Osteocyte (in vitro differentiated cells): ENCODE measurements around the gene SPOUT1. TPM values are rescaled to one million over a fixed set of nuclear protein-coding genes. Genes with fewer than 3 reads are reported as not detected.

Experiments used
- DNase-seq: peaks from one replicate; pipeline ENCODE4 v3.0.0; 2021; ENCODE audit warnings: mixed read lengths; ENCODE audit not compliant: unreplicated experiment; ENCODE audit errors: extremely low spot score
- H3K27ac Mint-ChIP-seq: one replicate; pipeline ENCODE4 v1.8.0; 2021; ENCODE audit warnings: mild to moderate bottlenecking, mixed read lengths; ENCODE audit not compliant: unreplicated experiment
- H3K27me3 Mint-ChIP-seq: one replicate; pipeline ENCODE4 v1.8.0; 2021; ENCODE audit warnings: mixed read lengths; ENCODE audit not compliant: unreplicated experiment
- H3K36me3 Mint-ChIP-seq: one replicate; pipeline ENCODE4 v1.8.0; 2021; ENCODE audit warnings: mixed read lengths; ENCODE audit not compliant: unreplicated experiment
- H3K4me1 Mint-ChIP-seq: one replicate; pipeline ENCODE4 v1.8.0; 2021; ENCODE audit warnings: mixed read lengths; ENCODE audit not compliant: unreplicated experiment
- H3K4me3 Mint-ChIP-seq: one replicate; pipeline ENCODE4 v1.8.0; 2021; ENCODE audit warnings: mild to moderate bottlenecking, moderate library complexity, mixed read lengths; ENCODE audit not compliant: unreplicated experiment
- H3K9me3 Mint-ChIP-seq: one replicate; pipeline ENCODE4 v1.8.0; 2021; ENCODE audit warnings: mixed read lengths; ENCODE audit not compliant: unreplicated experiment
- total RNA-seq: library from RNA; stranded (reverse); gene quantifications from 2 replicates; pipeline ENCODE4 v1.2.1, GENCODE V29; 2021
- TF ChIP-seq, protein P1 (sequence below): fragments of 200-600 bp; sonication (generic); IDR thresholded peaks from 2 replicates; pipeline ENCODE4 v1.5.0; 2021; ENCODE audit warnings: antibody characterized with exemption, mild to moderate bottlenecking, moderate library complexity

SPOUT1 gene
- total RNA-seq, 1 donor from 2014 or later = 34.8 TPM

DNA sequence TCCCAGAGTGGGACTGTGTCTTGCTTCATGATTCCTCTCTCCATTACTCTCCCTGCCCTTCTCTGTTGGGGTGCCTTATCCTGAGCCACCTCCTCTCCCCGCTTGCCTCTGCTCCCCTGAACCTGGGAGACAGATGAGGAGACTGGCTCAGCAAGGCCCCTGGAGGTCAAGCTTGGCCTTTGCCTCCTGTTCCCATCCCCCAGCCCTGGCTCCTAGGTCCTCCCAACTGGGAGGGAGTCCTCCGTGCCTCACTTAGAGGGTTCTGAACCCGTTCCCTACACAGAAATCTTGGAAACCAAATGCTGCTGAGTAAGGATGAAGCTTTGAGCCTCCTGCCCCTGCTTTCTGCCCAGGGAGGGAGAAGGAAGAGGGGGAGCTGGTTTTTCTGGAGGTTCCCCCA, 21.1 kb downstream of the SPOUT1 start:
- H3K36me3 Mint-ChIP-seq = peaks cover 16% of the 10 kb centered on the region
- no peak overlapping the region for H3K4me3 Mint-ChIP-seq

DNA sequence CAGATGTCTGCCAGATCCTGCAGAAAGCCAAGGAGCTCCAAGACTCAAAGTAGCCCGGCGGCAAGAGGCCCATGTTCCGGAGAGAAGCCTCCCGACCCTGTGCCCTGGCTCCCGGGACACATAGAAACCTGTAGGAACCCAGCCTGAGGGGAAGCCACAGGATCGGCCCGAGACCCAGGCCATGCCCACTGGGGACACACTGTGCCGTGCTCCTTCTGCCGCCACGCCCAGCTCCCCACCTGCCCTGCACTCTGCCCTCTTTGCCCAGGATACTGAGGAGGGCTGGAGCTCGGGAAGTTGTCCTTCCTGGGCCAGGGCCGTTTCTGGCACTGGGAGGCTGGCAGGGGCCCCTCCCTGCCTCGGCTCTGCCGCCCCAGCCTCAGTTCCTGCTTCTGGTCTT, 21.8 kb downstream of the SPOUT1 start:
- TF ChIP-seq, protein P1, sequence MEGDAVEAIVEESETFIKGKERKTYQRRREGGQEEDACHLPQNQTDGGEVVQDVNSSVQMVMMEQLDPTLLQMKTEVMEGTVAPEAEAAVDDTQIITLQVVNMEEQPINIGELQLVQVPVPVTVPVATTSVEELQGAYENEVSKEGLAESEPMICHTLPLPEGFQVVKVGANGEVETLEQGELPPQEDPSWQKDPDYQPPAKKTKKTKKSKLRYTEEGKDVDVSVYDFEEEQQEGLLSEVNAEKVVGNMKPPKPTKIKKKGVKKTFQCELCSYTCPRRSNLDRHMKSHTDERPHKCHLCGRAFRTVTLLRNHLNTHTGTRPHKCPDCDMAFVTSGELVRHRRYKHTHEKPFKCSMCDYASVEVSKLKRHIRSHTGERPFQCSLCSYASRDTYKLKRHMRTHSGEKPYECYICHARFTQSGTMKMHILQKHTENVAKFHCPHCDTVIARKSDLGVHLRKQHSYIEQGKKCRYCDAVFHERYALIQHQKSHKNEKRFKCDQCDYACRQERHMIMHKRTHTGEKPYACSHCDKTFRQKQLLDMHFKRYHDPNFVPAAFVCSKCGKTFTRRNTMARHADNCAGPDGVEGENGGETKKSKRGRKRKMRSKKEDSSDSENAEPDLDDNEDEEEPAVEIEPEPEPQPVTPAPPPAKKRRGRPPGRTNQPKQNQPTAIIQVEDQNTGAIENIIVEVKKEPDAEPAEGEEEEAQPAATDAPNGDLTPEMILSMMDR = no peak
- H3K27me3 Mint-ChIP-seq = no peaks in the 10 kb centered on the region
- no peak overlapping the region for H3K27ac Mint-ChIP-seq
- H3K4me3 Mint-ChIP-seq = no peak overlapping the region
- DNase-seq = no peak
- peaks cover 21% of the 10 kb centered on the region for H3K36me3 Mint-ChIP-seq
- no peaks in the 10 kb centered on the region for H3K9me3 Mint-ChIP-seq
- no peaks in the 10 kb centered on the region for H3K4me1 Mint-ChIP-seq

More for the DNA sequence above, 21.1 kb downstream of the SPOUT1 start:
- Mint-ChIP-seq H3K4me1 (no peaks in the 10 kb centered on the region), H3K9me3 (no peaks in the 10 kb centered on the region), H3K27ac (no peak overlapping the region), H3K27me3 (no peaks in the 10 kb centered on the region)
- TF ChIP-seq, protein P1 = no peak
- DNase-seq = no peak

DNA sequence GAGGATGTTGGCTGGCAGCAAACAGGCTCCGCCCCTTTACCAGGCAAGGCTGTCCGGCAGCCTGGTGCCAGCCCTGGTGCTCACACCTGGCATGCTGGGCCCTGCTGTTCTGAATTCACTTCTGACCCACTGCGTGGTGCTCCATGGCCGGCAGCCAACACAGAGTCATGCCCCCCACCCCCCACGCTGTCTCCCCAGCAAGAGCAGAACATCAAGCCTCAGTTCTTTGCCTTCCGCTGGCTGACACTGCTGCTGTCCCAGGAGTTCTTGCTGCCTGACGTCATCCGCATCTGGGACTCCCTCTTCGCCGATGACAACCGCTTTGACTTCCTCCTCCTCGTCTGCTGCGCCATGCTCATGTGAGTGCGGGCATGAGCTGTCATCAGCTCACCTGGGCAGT, 23.9 kb downstream of the SPOUT1 start:
- H3K4me1 Mint-ChIP-seq = no peaks in the 10 kb centered on the region
- no peaks in the 10 kb centered on the region for H3K9me3 Mint-ChIP-seq
- H3K27ac Mint-ChIP-seq = no peak overlapping the region
- H3K27me3 Mint-ChIP-seq = no peaks in the 10 kb centered on the region
- no peak overlapping the region for H3K4me3 Mint-ChIP-seq
- H3K36me3 Mint-ChIP-seq = peaks cover 33% of the 10 kb centered on the region
- no peak for DNase-seq
- TF ChIP-seq, protein P1 = no peak

DNA sequence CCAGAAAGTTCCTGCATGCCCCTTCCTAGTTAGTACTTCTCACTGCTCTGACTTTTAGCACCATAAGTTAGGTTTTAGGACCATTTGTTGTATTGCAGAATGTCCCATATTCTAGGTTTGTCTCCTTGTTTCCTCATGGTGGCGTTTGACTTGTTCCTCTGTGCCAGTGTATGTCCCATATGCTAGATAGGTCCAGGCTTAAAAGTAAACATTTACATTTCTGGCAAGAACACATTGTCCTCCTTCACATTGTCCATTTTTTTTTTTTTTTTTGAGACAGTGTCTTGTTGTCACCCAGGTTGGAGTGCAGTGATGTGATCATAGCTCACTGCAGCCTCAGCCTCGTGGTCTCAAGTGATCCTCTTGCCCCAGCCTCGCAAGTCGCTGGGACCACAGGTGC, 27.1 kb downstream of the SPOUT1 start:
- Mint-ChIP-seq H3K36me3 (peaks cover 43% of the 10 kb centered on the region), H3K4me1 (no peaks in the 10 kb centered on the region), H3K27ac (no peak overlapping the region), H3K9me3 (no peaks in the 10 kb centered on the region), H3K4me3 (no peak overlapping the region), H3K27me3 (no peaks in the 10 kb centered on the region)
- TF ChIP-seq, protein P1 = no peak
- no peak for DNase-seq

DNA sequence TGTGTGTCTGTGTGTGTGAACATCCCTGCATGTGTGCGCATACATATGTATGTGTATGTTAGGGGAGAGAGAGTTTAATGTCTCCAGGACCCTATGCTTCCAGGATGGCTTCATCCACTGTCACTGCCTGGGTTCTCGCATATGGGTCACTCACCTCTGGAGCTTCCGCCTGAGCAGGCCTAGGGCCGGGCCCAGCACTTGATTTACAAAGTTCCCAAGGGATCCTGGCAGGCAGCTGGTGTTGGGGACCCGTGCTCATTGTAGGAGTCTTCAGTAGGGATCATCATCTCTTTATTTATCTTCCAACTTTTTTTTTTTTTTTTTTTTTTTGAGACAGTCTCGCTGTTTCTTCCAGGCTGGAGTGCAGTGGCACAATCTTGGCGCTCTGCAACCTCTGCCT, 29.5 kb downstream of the SPOUT1 start:
- Mint-ChIP-seq H3K9me3 (no peaks in the 10 kb centered on the region), H3K4me3 (no peak overlapping the region), H3K36me3 (peaks cover 41% of the 10 kb centered on the region), H3K27me3 (no peaks in the 10 kb centered on the region), H3K27ac (no peak overlapping the region), H3K4me1 (no peaks in the 10 kb centered on the region)
- TF ChIP-seq, protein P1 = no peak
- no peak for DNase-seq
